HG03159 (cell line): ENCODE results near the gene DUSP14.

Experiments
- ATAC-seq: cut with Tn5 transposase; IDR thresholded peaks from one replicate; pipeline ENCODE4 v1.9.1; 2021; ENCODE audit warnings: mild to moderate bottlenecking, moderate library complexity; ENCODE audit not compliant: unreplicated experiment

The DUSP14 gene

DNA sequence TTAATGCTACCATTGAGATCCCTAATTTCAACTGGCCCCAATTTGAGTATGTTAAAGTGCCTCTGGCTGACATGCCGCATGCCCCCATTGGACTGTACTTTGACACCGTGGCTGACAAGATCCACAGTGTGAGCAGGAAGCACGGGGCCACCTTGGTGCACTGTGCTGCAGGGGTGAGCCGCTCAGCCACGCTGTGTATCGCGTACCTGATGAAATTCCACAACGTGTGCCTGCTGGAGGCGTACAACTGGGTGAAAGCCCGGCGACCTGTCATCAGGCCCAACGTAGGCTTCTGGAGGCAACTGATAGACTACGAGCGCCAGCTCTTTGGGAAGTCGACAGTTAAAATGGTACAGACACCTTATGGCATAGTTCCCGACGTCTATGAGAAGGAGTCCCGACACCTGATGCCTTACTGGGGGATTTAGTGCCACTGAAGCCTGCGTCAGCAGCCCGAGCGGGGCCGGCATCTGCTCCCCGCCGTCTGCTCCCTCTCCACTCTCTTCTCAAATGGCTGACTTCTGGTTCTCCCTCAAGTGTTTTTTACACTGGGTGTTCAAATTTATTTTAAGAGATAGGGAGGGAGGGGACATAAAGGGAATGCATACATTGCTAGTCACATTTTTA lies 22.9 kb downstream of the DUSP14 start:
- no peak for ATAC-seq

DNA sequence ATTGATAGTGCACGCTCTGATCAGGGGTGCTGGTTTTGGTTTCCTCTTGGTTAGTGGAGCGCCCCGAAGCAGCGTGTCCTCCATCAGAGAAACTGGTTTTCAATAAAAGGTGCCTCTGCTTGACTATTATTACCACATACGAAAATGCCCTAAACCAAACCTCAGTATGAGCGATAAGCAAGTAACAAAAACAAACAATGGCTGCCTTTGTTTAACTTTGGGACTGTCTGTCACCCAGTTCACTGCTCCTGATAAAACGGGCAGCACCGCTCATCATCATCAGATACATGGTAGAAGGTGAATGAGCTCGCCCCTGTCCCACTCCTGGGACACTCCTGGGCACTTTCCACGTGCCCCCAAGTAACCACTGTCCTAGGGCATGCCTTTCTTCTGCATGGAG lies 24.0 kb downstream of the DUSP14 start:
- no peak for ATAC-seq

DNA sequence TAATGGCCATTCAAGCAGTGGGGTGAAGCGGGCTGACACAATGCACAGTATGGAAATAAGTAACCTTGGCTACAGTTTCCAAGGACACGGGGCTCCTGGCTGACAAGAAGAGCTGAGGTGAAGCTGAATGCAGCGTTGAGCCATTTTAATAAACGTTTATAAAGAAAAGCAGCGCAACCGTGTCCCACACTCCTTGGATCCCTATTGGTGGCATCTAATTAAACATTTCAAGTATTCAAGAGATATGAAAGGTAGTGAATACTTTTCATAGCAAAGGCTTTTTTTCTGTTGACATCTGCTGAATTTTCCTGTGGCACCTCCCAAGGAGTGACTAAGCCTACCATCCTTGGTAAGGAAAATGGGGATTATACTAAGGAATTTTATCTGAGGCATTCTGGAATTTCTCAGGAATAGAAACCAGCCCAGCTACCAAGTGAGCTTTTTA lies 26.5 kb downstream of the DUSP14 start:
- no peak for ATAC-seq

DNA sequence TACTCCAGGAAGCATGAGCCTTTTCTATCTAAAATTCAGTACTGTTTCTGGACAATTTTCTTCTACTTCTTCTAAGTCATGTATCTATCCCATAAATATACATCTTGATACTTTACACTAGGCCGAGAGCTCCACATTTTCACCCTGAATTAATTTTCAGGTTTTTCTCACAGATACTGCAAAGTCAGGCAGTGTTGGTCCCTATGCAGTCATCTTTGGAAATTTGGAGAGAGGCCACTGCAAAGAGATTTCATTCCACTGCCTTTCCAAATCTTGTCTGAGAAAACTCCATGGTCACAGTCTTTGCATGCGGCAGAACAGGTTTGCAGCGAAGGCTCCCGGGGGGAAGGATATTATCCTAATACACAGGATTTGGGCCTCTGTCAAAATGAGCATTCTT lies 28.2 kb downstream of the DUSP14 start:
- ATAC-seq, result no peak

DNA sequence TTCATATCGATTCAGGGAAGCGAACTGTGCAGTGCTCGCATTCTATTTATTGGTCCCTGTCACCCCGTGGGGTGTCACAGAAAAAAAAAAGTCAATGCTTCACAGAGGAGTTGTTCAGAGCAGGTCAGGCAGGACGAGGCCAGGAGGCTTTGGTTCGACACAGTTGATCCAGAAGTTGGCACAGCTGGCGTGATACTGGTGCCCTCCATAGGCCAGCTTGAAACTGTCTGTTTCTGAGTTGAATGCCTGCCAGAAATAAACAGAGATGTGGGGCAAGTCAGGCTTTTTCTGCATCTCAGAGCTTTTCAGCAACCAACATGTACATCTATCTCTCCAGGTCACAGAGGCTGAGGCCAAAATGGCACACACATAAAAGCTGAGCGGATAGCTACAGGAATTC lies 29.1 kb downstream of the DUSP14 start:
- no peak for ATAC-seq

GRCh38 chr17:37519251-37519985 lies 29.7 kb downstream of the DUSP14 start:
- ATAC-seq, result no peak

DNA sequence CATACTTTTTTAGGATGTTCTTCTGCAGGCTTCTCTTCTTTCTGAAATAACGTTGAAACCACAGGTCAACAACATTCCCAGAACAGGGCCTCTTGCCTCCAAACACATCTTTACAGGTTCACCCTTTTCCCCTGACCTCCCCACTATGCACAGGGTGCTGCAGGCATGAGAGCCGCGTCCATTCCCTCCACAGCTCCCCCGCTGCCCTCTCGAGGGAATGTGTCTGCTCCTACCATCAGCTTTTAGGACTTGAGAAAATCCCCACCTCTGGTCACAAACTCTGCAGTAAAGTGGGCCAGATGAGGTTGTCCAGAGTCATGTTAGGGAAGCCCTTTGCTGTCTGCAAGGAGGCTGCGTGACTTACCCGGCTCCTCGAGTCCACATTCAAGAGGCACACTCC lies 30.5 kb downstream of the DUSP14 start:
- no peak for ATAC-seq

DNA sequence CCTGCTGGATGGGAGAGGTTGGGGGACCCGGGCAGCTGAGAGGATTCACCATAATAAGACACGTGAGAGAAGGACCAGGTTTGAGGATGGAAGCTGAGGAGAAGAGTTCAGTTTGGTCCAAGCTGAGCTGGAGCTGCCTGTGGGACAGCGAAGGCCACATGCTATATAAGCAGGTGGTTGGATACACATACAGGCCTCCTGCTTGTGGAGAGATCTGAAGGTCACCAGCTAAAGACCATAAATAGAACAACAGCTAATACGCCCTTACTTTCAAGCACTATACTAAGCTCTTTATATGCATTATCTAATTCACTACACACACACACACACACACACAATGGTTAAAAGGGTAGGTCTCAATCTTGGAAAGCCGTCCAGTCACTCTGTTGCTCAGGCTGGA lies 32.1 kb downstream of the DUSP14 start:
- no peak for ATAC-seq

GRCh38 chr17:37523715-37524219 lies 34.1 kb downstream of the DUSP14 start:
- ATAC-seq, result no peak

DNA sequence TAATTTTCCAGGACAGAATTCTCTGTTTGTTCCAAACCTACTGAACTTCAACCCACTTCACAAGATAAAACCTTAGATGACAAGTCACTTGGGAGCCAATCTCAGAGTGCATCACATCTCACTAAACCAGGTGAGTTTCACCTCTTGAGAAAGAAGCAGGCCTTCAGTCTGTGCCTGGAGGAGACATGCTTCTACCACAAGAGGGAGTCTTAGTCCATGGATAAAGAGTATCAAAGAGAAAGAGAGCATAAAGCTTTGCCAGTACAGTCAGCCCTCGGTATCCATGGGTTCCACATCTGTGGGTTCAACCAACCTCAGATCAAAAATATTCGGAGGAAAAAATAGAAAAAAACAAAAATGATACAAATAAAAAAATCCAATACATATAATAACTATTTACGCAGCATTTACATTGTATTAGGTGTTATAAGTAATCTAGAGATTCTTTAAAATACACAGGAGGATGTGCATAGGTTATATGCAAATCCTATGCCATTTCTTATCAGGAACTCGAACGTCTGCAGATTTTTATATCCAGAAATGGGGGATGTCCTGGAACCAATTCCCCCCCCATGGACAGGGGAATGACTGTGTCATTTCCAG lies 37.7 kb downstream of the DUSP14 start:
- ATAC-seq, result no peak

GRCh38 chr17:37530420-37530819 lies 40.7 kb downstream of the DUSP14 start:
- no peak for ATAC-seq

GRCh38 chr17:37532756-37533155 lies 43.1 kb downstream of the DUSP14 start:
- ATAC-seq, result no peak

DNA sequence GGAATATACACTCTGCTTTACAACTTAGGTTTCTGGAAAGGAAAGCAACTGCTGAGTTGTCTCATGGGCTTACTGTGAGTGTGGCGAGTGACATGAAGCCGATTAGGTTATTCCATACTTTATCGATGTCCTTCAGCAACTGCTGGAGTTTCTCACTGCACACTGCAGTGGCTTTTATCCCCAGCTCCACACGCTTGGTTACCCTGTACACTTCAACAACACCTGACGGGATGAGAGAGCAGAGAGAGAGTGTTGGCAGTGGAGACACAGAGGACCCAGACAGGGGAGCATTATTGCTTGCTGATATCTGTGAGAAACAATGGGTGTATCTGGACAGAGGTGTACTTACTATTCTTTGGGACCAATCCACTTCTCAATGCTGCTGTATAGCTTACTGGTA lies 46.2 kb downstream of the DUSP14 start:
- ATAC-seq, result no peak

GRCh38 chr17:37538981-37539659 lies 49.4 kb downstream of the DUSP14 start:
- ATAC-seq, result no peak

DNA sequence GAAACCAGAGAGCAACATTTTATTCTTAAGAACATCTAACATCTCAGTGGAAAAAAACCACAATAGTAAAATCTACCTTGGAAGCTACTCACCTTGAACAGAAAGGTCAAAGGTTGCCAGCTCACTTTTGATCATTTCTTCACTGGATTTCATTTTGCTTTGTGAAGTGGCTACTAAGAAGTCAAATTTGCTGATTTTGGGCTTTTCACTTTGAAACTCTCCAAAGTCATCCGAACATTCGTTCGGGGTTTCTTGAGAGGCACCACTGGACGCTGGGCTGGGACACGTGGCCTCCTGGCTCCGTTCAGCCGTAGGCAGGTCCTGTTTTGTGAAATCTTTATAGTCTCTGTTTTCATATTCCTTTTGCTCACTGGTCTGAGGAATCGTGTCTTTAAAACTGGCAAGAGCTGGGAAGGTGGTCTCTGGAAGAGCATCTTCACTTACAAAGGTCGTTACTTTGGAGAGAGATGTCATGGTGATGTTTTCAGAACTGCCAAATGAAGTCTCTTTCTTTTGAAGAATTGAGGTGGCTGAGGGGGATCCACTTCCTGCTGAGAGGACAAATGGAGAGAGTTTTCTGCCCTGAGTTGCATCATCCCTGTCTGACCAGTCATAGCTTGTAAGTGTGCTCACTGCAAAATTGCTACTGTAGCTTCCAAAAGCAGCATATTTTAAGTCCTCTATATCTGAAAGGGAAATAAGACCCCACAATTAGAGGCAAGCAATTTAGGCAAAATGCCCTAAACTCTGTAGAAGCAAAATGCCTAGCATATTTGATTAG lies 52.4 kb downstream of the DUSP14 start:
- no peak for ATAC-seq

DNA sequence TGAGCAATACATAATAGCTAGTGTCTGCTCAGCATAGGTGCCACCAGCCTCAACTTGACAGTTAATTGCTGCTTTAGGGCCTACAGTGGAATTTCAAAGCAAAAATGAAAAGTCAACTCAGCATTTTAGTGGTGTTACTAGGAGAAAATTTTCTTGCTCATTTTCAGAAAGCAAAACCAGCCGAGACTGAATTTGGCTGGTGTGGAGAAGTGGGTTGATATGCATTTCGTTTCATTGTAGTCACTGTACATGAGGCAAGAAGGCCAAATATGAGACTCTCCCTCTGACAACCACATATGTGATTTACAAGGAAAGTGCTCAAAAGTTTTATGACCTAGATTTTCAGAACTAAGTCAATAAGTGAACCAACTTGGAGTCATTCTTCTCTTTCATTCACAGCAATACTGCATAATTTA lies 54.0 kb downstream of the DUSP14 start:
- no peak for ATAC-seq

DNA sequence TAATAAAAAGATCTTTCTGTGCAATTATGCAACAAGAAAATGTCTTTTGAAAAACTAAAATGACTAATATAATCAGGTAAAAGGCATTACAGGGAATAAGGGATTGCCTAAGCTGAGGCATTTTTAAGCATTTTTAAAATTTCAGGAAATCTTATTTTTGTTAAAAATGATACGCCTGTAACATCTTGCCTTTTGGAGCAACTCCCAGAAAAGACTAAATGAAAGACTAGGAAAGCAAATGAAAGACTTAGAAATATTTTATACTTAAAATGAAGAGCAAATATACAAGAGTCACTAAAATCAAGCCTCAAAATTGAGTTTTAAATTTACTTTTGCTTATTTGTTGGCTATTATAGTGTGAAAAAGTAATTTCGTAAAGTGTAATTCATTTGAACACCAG lies 55.8 kb downstream of the DUSP14 start:
- no peak for ATAC-seq

DNA sequence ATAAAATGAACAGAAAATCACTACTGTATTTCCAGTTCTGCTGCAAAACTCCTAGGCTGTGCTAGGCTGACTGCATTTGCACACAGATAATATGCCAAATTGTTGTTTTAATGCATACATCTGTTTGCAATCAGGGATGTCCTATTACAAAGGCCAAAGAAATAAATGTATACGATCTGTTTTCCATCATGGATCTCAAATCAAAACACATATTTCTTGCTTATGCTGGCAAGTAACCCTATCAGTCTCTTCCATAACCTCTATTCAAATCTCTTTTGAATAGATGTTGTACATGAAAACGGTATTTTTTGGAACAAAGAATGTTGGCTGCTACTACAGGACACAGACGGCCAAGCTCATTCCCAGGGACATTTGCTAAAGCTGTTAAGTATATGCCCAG lies 56.6 kb downstream of the DUSP14 start:
- ATAC-seq, result no peak

DNA sequence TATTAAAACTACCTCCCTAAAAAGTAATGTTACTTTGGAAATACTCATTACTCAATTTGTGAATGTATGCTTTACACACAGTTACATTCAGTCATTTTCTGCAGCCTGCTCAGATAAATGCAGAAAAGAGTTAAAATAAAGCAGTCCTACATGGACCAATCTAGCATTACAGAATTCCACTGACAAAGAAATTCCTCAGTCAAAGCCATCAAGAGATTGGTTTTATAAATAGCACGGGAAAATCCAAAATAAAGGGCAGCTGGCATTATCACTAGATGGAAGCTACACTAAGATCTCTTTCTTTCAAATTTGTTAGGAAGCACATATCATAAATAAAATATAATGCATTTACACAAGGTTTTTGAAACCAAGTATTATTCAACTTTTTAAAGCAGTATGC lies 58.3 kb downstream of the DUSP14 start:
- no peak for ATAC-seq

- no peak for ATAC-seq
Measured at GRCh38 chr17:37551788-37552187, 62.1 kb downstream of the DUSP14 start.
